Stimulated activated CD4-positive, alpha-beta T cell treated with anti-CD3 and anti-CD28 coated beads, TNF-alpha, amount 100 ng/mL, for 4 hours (primary cell): Measurements from ENCODE around the gene OGFOD2.
A peak's percentile ranks its signal among the peaks of the same experiment; 100 is the strongest.

Source experiments
- DNase-seq, 3 experiments: peaks; one replicate each; pipeline ENCODE4 v3.0.0-alpha.2; 2020; ENCODE audit warnings: low read depth in 3 of 3

OGFOD2 gene

GRCh38 chr12:122977153-122977552 lies 2.1 kb downstream of the OGFOD2 start:
- DNase-seq = no peak

- no peak for DNase-seq
Measured at GRCh38 chr12:122977655-122978392, 2.8 kb downstream of the OGFOD2 start.

DNA sequence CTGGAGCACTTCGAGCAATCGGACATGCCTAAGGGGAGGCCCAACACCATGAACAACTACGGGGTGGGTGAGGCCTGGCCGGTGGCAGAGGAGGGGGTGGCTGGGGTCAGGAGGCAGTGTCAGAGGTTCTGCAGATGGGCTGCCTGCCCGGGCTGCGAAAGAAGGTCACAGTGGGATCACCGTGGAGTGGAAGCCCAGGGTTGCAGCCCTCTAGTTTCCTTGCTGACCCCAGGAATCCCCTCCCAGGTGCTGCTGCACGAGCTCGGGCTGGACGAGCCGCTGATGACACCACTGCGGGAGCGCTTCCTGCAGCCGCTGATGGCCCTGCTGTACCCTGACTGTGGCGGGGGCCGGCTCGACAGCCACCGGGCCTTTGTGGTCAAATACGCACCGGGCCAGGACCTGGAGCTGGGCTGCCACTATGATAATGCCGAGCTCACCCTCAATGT lies 3.5 kb downstream of the OGFOD2 start:
- no peak for DNase-seq

GRCh38 chr12:122979001-122979907 lies 4.2 kb downstream of the OGFOD2 start:
- DNase-seq = no peak

DNA sequence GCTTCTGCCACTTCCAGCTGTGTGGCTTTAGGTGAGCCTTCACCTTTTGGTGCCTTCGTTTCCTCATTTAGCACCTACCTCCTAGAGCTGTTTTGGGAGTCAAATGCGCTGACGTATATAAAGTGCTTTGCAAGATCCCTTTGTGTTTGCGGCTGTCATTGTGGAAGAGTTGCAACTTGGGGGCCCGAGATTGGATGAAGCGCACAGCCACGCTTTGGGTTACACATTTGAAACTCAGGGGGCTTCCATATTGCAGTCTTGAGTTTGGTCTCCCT lies 4.8 kb downstream of the OGFOD2 start:
- no peak for DNase-seq

DNA sequence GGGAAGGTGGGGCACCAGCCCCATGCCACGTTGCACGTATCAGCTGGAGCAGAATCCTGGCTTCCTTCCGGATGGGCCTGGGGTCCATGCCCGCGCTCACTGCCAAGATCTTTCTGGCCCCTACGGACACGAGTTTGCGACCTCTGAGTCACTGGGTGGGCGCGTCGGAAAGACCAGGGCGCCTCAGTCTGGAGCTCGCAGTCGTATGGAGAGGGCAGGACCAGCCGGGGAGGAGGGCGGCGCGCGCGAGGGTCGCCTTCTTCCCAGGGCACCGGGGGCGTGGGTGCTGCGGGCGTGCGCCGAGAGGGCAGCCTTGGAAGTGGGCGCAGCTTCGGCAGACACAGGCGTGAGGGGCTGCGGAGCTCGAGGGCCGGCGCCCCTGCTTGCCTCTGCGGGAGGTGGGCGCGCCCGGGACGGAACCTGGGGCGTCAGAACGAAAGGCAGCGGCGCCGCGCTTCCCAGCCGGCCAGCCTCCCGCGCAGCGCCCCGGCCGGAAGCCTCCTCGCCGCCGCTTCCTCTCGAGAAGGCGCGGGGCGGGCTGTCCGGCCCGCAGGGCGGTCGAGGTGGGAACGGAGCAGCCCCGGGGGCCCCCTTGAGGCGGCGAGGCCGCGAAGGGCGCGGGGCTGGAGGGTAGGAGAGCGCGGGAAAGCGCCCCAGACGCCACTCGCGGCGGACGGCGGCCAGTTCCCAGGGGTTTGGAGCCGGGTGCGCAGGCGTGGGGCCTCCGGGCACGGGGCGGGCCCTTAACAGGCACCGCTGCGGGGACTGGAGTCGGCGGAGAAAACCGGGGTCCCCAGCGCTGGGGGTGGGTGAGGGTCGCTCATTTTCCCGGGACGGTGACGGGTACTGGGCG lies 5.4 kb downstream of the OGFOD2 start, which contains the start of gene ARL6IP4:
Gene ARL6IP4 (plus strand): TSS at position 499 of the 853 bp plus-strand sequence. CDS start 459 bp downstream, outside the sequence.
- DNase-seq = peak; percentile 29 to 60 (median 30)

DNA sequence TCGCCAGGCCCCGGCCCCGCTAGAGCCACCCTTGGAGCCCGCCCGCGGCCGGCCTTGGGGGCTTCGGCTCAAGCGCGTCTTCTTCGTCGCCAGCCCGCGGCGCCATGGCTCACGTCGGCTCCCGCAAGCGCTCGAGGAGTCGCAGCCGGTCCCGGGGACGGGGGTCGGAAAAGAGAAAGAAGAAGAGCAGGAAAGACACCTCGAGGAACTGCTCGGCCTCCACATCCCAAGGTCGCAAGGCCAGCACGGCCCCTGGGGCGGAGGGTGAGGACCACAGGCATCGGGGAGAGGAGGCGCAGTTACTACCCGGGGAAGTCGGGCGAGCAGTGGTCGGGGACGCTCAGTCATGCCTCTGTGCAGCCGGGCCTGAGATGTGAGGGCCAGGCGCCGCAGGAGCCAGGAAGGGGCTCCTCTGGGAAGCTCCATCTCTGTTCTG lies 6.0 kb downstream of the OGFOD2 start:
- DNase-seq = no peak

DNA sequence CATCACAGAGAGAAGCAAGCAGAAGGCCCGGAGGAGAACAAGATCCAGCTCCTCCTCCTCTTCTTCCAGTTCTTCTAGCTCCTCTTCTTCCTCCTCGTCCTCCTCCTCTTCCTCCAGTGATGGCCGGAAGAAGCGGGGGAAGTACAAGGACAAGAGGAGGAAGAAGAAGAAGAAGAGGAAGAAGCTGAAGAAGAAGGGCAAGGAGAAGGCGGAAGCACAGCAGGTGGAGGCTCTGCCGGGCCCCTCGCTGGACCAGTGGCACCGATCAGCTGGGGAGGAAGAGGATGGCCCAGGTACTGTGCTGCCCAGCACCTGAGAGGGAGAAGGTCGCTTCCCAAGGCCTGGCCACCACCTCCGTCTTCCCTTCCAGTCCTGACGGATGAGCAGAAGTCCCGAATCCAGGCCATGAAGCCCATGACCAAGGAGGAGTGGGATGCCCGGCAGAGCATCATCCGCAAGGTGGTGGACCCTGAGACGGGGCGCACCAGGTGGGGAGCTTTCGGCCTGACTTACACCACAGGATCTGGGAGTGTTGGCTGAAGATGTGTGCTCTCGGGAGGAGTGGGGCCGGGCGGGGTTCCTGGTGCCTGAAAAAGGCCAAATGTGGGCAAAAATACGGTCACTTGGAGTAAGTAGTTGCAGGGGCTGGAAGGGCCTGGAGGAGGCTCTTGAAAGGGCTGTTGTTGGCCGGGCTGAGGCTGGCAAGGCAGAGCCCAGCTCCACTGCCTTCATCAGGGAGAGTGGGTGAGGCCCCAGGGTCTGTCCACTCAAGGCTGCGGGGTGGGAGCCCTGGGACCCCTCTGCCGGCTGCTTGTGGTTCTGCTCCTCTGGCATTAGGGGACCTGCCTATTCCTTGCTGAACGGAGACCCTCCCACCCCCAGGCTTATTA lies 6.8 kb downstream of the OGFOD2 start:
- DNase-seq = no peak

- no peak for DNase-seq
Measured at GRCh38 chr12:122982477-122982815, 7.4 kb downstream of the OGFOD2 start.

DNA sequence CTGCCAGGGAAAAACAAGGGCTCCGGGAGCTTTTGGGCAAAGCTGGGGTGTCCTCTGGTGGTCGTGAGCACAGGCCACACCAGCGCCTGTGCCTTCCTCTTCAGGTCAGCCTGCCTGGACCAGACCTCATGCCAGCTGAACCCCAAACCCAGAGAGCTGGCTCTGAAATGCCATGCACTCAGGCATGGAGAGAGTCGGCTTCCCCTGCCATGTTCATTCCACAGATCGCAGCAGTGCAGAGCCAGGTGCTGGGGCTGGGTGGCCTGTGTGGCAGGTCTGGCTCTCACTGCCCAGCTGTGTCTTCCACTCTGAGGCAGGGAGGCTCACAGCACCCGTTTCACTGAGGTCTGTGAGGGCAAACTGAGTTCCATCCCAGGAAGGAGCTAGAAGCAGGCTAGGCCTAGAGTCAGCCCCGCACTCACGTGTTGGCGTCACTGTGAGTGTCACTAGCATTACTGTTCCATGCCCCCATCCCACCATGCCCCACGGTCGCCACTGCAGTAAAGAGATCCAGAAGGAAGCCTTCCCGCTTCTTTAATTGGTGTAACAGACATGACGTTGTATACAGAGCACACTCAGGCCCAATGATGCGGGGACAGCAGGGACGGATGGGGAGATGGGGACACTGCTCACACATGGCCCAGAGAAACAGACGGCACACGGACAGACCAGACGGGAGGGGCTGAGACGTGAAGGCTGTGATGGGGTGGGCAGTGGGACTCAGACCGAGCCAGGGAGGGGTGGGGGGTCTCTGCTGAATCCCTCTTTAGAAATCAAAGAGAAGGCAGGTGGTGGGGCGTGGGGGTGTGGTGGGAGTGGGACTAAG lies 8.1 kb downstream of the OGFOD2 start:
- no peak for DNase-seq

DNA sequence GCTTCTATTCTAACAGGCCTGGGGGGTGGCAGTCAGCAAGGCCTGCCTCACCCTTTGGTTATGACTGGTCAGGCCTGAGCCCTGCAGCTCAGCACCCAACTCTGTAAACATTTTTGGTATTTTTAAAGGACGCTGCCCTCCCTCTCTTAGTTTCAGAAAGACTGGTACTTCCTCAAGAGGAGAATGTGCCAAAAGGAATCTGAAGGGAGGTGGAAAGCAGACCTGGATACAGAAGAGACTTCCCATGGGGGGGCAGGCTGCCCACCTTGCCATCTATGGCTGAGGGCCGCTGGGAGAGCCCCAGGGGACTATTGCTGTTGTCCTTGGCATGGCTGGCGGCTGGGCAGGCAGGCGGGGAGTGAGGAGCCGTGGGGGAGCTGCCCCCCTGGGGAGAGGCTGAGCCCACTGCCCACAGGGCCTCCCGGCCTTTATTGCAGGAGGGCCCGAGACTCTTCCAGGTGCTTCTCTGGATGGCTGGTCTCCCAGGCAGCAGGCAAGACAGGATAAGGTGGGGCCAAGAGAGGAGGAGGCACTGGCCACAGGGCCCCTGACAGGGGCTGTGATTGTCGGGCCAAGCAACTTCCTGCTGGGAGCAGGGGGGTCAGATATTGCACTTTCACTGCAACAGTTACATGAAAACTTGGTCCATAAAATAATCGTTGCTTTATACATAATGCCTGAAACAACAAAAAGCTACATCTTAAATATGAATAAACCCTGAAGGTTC lies 8.9 kb downstream of the OGFOD2 start:
- DNase-seq = no peak

DNA sequence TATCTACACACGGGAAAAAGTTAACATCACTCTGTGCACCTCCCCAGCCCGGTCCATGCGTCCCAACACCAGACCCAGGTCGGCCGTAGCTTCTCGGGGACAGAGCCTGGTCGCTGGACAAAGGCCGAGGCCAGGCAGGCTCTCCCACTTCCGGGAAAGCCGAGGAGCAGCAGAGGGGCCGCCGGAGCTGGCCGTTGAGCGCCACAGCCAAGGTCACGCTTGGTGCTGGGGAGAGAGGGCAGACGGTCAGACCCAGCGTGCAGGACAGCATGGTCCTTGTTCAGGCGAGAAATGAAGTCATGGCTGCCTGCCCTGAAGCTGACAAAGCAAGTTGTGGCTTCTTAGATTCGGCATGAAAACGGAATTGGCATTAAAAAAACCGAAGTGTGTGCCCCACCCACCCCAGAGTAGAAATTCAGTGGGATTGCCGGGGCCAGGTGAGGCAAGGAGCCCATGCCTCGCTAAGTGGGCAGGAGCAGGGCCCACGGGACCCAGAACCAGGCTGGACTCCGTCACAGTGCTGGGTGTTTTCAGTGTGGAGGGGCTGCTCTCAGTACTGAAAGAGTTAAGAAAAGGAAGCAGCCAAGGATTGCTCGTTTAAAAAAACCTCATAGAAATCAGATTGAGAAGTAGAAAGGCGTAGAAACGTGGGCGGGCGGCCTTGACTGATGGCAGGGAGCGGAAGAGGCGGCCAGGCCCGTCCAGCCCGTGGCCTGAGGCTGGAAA lies 9.7 kb downstream of the OGFOD2 start:
- no peak for DNase-seq

DNA sequence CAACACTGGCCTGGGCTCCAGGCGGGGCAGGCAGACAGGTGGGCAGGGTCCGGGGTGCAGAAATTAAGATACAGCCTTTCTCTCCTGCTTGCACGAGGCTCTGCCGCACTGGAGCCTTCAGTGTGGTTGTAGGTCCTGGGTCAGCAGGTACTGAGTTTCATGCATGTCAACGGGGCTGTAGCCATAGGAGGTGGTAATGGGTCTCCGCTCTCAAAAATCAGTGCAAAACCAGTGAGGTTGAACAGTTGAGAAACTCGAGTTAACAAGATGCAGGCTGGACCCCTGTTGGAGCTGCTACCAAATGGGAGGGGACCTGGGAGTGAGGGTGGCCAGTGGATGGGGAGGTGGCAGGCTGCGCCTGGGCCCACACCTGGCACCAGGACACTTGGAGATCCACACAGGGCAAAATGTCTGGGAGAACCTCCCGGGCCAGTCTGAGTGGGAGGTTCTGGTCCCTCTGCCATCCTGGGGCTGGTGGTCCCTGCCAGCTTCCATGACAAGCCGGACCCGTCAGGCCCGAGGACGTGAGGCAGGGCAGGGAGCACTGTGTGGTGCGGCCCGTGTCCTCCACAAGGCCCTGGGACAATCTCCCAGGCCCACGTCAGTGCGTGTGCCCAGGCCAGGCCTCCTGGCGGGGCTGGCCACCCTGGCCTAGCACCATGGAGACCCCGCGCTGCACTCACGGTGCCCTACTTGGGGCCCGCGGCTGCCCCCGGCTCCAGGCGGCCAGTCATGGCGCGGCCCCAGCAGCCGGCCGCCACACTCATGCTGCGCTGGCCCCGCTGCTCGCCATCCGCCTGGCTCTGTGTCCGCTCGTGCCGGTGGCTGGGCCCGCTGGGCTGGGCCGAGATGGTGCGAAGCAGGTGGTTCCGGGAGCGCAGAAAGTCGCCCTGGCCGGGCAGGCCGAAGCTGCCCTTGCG lies 10.6 kb downstream of the OGFOD2 start:
- DNase-seq = no peak

GRCh38 chr12:122986258-122986871 lies 11.3 kb downstream of the OGFOD2 start:
- no peak for DNase-seq

DNA sequence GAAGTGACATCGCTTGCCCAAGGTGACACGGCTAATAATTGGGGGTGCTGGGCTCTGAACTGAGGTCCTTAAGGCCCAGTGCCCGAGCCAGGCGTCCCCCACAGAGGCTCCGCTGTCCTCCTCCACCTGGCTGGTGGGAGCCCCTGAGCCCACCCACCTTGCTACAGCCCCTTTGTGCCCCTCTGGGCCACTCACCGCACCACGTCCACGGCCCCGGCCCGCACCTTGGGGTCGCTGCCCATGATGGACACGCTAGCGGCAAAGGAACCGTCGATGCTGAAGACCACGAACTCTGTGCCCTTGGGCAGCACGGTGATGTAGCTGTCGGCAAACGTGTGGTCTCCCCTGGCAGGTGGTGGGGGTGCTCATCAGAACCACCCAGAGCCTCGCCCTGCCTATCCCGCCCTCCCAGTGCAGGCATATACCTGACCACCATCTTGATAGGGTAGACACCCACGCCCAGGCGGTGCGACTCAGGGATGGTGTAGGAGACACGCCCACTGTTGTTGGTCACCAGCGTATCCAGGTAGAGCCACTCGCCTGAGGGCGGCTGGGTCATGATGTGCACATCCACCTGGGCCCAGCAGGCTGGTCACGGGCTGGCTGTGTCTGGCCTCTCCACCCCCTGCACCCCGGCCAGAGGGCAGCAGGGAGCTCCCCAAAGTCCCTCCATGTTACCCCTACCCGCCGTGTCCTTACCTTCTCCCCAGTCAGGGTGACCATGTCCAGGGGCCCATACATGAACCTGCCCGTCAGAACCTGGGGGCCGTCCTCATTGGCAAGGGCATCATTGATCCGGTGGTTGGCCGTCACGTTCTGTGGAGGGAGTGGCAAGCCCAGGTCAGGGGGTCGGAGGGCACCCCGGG lies 12.3 kb downstream of the OGFOD2 start:
- no peak for DNase-seq

GRCh38 chr12:122988036-122988435 lies 13.0 kb downstream of the OGFOD2 start:
- DNase-seq = no peak
